GM21447 (cell line): ENCODE measurements around the gene PAM.
"Not testable (repeated sequence)": the region's sequence is repeated elsewhere in the genome, so short reads cannot be mapped to it uniquely, and the experiment has no call there.

Source experiments
- ATAC-seq: cut with Tn5 transposase; IDR thresholded peaks from one replicate; pipeline ENCODE4 v1.9.1; 2021; ENCODE audit not compliant: unreplicated experiment

The PAM gene

DNA sequence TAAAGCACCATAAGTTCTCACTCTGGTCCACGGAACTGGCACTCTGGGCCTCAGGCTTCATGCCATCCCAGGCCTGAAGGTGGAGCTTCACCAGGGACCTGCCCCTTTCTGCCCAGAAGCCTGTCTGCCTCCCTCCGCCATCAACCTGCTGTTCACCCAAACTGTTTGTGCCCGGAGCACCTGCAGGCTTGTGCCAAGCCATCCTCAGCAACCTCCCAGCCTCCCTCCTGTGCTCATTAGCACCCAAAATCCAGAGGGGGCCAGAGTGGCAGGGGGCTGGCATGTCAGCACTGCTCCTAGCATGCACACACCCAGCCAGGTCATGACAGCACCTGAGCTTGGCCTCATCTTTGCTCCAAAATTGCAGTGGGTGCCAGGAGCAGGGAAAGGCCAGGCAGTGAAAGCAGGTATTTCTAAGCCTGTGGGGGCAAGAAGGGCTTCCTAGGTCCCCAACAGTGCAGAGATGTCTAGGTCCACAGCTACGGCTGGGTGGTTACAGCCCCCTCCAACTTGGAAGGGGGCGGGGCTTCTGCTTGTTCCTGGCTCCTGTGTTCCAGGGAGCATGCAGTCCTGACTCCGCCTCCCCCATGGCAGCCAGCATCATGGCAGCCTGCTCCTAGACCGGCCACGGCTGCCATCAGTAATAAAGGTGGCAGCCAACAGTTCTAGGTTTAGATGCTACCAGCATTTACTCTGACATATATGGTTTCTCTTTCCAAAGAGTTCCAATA, 279.7 kb downstream of the PAM start:
- no peak for ATAC-seq

DNA sequence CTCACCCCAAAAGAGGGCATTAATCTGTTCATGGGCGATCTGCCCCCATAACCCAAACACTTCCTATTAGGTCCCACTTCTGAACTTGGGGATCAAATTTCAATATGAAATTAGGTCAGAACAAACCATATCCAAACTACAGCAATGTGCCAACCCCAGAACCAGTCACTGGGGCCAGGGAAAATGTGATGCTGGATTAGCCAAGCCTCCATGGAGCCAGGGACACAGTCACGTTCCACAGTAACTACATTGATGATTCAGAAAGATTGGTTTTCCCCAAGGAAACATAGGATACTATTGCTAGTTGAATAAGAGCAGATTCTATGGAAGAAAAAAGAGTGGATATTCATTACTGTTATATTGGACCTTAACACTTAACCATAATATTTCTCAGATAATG, 280.6 kb downstream of the PAM start:
- no peak for ATAC-seq

DNA sequence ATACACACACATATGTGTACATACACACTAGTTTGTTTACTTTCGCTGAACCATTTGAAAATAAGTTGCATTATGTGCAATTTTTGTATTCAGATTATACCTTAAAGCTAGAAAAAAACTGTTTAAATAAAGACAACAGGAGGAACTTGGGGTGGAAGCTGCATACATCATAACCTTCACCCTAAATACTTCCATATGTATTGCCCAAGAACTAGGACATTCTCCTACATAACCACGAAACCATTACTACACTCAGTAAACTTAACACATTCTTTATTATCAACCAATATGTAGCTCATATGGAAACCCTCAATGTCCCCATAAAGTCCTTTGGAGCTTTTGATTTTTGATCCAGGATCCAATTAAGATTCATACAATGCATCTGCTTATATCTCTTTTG, 281.5 kb downstream of the PAM start:
- ATAC-seq, result no peak

DNA sequence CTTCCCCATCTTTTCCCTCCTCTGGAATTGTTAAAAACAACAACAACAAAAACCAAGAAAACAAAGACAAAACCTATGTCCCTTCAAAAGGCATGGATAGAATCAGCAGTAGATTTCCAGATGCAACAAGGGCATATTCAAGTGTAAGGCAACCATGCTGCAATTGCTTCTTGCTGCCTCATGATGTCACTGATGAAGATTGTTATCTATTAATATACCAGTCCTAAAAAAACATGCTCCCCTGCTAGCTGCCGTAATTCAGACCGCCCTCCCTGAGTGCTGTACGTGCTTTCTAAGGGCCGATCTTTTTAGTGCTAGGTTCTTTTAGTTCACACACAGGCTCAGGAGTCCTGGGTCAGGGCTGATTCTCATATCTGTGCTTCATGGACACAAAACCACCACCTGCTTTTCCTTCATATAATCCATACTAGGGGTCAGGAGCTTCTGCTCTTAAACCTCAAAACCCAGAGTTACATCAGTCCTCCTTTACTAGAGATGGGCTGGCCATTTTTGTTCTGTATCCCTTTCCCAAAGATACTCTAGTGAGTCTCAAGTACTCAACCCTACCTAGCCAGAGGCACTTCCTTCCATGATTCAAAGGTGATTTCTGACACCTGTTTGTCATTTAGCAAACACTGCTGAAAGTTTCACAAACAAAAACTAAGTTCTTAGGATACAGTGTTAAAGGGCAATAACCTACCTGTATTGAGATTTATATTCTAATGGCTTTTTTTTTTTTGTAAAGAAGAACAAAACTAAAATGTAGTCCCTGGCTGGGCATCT, 282.8 kb downstream of the PAM start:
- ATAC-seq, result no peak

DNA sequence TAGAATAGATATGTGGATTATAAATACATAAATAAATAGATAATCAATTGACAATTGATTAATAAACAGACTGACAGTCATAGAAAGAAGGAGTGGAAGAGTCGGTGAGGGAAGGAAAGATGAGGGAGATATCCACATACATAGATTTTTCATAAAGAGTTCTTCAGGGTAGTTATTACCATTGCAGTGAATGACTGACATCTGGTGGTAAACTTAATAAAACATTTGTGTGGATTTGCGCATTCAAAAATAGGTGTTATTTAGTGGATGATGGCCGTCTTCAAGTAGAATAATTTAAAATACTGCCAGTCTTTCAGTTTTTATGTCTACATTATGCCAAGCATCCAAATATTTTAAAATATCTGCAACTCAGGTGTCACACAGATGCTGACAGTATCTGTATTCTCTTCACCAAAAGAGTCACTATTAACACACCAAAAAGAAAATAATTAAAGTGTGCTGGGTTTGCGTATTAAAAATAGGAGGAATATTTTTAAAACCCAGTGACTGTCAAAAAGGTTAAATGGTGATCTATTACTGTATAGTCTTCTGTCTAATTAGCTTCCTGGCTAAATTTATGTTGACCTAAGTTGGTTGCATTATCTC, 286.1 kb downstream of the PAM start:
- no peak for ATAC-seq

DNA sequence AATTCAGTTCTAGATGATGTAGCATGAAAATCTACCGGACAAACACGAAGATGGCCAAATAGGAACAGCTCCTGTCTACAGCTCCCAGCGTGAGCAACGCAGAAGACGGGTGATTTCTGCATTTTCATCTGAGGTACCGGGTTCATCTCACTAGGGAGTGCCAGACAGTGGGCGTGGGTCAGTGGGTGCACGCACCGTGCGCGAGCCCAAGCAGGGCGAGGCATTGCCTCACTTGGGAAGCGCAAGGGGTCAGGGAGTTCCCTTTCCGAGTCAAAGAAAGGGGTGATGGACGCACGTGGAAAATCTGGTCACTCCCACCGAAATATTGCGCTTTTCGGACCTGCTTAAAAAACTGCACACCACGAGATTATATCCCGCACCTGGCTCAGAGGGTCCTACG, 291.6 kb downstream of the PAM start:
- ATAC-seq, result not testable (repeated sequence)

DNA sequence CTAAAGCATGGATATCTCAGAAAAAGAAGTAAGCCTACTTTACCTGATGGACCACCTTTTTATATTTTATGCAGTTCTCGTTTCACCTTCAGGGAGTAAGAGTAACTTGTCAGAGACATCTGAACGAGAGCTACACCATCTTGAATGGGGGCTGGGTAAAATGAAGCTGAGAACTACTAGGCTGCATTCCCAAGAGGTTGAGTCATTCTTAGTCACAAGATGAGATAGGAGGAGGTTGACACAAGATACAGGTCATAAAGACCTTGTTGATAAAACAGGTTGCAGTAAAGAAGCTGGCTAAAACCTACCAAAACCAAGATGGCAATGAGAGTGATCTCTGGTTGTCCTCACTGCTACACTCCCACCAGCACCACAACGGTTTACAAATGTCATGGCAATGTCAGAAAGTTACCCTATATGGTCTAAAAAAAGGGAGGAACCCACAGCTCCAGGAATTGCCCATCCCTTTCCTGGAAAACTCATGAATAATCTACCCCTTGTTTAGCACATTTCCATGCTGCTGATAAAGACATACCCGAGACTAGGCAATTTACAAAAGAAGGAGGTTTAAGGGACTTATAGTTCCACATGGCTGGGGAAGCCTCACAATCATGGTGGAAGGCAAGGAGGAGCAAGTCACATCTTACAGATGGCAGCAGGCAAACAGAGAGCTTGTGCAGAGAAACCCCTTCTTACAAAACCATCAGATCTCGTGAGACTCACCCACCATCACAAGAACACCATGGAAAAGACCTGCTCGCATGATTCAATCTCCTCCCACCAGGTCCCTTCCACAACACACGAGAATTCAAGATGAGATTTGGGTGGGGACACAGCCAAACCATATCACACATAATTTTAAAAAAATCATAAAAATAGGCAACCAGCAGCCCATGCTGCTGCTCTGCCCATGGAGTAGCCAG, 302.4 kb downstream of the PAM start:
- no peak for ATAC-seq

DNA sequence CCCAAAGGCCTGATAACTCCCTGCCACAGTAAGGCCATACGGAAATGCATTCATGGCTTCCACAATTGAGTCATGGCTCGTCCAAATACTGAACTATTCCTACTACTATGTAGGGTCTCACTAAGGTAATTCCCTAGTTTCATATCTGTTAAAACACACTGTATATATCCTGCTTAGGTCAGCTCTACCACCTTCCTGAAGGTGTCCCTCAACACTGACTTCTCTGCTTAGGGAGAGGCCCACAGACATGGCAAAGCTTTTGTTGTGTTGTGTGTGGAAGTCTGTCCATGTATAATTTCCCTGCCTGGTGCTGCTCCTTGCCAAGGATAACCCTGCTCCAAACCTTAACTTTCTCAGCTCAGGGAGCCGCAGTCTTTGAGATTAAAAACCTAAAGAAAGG, 304.4 kb downstream of the PAM start:
- ATAC-seq, result no peak

DNA sequence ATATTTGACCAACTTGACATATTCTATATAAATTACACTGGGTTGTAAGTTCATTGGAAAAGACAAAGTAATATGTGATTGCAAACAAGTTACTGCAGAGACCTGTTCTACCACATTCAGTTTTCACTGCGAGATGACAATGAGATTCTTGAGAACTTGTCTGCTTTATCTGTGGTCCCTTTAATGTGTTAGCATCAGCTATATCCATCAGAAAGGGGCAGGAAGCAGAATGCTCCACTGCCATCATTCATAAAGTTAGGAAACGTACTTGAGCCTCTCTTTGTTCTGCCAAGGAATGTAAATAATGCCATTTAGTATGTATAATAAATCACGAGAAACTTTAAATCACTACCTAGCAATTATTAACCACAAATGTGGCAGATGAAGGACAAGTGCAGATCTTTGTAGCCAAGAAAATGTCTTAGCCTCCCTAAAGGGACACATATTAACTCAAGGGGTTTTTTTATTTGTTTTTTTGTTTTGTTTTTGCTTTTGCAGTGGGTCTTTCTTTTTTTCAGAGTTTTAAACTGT, 305.4 kb downstream of the PAM start:
- no peak for ATAC-seq

DNA sequence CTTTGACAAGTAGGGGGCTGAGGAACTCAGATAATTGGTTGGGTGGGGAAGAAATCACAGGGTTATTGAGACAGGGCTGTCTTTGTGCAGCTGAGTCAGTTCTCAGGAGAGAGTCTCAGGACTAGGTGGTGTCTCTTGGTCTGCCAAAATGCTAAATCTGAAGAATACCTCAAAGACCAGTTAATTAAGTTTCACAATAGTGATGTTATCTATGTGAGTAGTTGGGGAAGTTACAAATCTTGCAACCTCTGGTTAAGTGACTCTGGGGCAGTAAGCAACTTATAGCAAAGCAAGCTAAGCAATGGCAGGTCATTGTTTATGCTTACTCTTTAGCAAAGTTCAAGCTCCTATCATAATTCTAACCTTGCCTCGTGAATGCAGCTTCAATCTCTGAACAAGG, 311.2 kb downstream of the PAM start:
- no peak for ATAC-seq

DNA sequence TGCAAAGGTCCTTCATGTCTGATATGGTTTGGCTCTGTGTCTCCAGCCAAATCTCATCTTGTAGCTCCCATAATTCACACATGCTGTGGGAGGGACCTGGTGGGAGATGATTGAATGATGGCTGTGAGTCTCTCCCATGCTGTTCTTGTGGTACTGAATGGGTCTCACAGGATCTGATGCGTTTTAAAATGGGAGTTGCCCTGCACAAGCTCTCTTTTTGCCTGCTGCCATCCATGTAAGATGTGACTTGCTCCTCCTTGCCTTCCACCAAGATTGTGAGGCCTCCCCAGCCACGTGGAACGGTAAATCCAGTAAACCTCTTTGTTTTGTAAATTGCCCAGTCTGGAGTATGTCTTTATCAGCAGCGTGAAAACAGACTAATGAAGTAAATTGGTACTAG, 318.4 kb downstream of the PAM start:
- not testable (repeated sequence) for ATAC-seq

DNA sequence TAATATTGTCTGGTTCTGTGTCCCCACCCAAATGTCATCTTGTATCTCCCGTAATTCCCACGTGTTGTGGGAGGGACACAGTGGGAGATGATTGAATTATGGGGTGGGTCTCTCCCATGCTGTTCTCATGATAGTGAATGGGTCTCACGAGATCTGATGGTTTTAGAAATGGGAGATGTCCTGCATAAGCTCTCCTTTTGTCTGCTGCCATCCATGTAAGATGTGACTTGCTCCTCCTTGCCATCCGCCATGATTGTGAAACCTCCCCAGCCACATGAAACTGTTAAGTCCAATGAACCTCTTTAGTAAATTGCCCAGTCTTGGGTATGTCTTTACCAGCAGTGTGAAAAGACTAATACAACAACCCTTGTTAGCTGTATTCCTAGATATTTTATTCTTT, 320.3 kb downstream of the PAM start:
- ATAC-seq, result no peak
